Measurements from ENCODE around the gene MIDN. TPM values are rescaled to one million over a fixed set of nuclear protein-coding genes. Genes with fewer than 3 reads are reported as not detected.

MIDN gene
- total RNA-seq, 3 donors from 2014 or later: 13.8 to 28.5 (median 22.4) TPM

GRCh38 chr19:1290703-1291651, 42.6 kb downstream of the MIDN start:
- H3K27ac ChIP-seq: no peak overlapping the region
- no peak overlapping the region for H3K4me3 ChIP-seq
- peaks cover 43 to 97% of the 10 kb centered on the region in 2 donors for H3K27me3 ChIP-seq
- H3K36me3 ChIP-seq: no peaks in the 10 kb centered on the region
- intact Hi-C loops (cut with DNase I; ENCODE audit: low total_unique reads): no loop called here
- no peak for DNase-seq (ENCODE audit: low spot score in 2 of 2)
- peaks cover 0 to 6% of the 10 kb centered on the region in 2 donors for H3K4me1 ChIP-seq
- H3K9me3 ChIP-seq: no peaks in the 10 kb centered on the region
- TF ChIP-seq CTCF (IDR thresholded peaks at IDR 0.05) (no peak), POLR2A (IDR thresholded peaks at IDR 0.05) (no peak), POLR2AphosphoS5 (IDR thresholded peaks at IDR 0.05) (no peak)

GRCh38 chr19:1291761-1292418, 43.5 kb downstream of the MIDN start:
- Histone ChIP-seq H3K36me3 (no peaks in the 10 kb centered on the region), H3K27me3 (peaks cover 47 to 96% of the 10 kb centered on the region in 2 donors), H3K27ac (no peak overlapping the region), H3K9me3 (no peaks in the 10 kb centered on the region), H3K4me3 (no peak overlapping the region), H3K4me1 (peaks cover 0 to 6% of the 10 kb centered on the region in 2 donors)
- no peak for TF ChIP-seq CTCF (IDR thresholded peaks at IDR 0.05)
- no peak for TF ChIP-seq POLR2AphosphoS5 (IDR thresholded peaks at IDR 0.05)
- no peak for TF ChIP-seq POLR2A (IDR thresholded peaks at IDR 0.05)
- intact Hi-C loops (cut with DNase I; ENCODE audit: low total_unique reads): no loop called here
- DNase-seq (ENCODE audit: low spot score in 2 of 2): no peak

GRCh38 chr19:1292419-1293151, 44.2 kb downstream of the MIDN start:
- no peak overlapping the region for H3K4me3 ChIP-seq
- H3K27ac ChIP-seq: no peak overlapping the region
- no peaks in the 10 kb centered on the region for H3K36me3 ChIP-seq
- no peak for TF ChIP-seq POLR2A (IDR thresholded peaks at IDR 0.05)
- TF ChIP-seq CTCF (IDR thresholded peaks at IDR 0.05): no peak
- no peak for TF ChIP-seq POLR2AphosphoS5 (IDR thresholded peaks at IDR 0.05)
- peaks cover 0 to 6% of the 10 kb centered on the region in 2 donors for H3K4me1 ChIP-seq
- no peaks in the 10 kb centered on the region for H3K9me3 ChIP-seq
- peaks cover 41 to 89% of the 10 kb centered on the region in 2 donors for H3K27me3 ChIP-seq
- intact Hi-C loops (cut with DNase I; ENCODE audit: low total_unique reads): no loop called here
- no peak for DNase-seq (ENCODE audit: low spot score in 2 of 2)

- no peak for DNase-seq (ENCODE audit: low spot score in 2 of 2)
- Histone ChIP-seq H3K9me3 (no peaks in the 10 kb centered on the region), H3K36me3 (no peaks in the 10 kb centered on the region), H3K27ac (no peak overlapping the region), H3K4me1 (peaks cover 0 to 6% of the 10 kb centered on the region in 2 donors), H3K4me3 (no peak overlapping the region), H3K27me3 (peaks cover 33 to 75% of the 10 kb centered on the region in 2 donors)
- TF ChIP-seq POLR2AphosphoS5 (IDR thresholded peaks at IDR 0.05): no peak
- no peak for TF ChIP-seq CTCF (IDR thresholded peaks at IDR 0.05)
- TF ChIP-seq POLR2A (IDR thresholded peaks at IDR 0.05): no peak
- intact Hi-C loops (cut with DNase I; ENCODE audit: low total_unique reads): no loop called here
These were observed 45.6 kb downstream of the MIDN start for GRCh38 chr19:1293782-1294604.

All from breast epithelium (tissue), 4 donors.